Activated T-cell treated with anti-CD3 and anti-CD28 coated beads, Interleukin-2, amount 50 U/mL, for 4 hours (primary cell): ENCODE measurements around the gene GPR32. TPM values are rescaled to one million over a fixed set of nuclear protein-coding genes. Genes with fewer than 3 reads are reported as not detected.
"Not testable (repeated sequence)": the region's sequence is repeated elsewhere in the genome, so short reads cannot be mapped to it uniquely, and the experiment has no call there.

Experiments used
- ATAC-seq, 2 donors: fragments of 200-7000 bp; cut with Tn5 transposase; one replicate each; pipeline ENCODE4 v1.10.0; 2021
- DNase-seq: peaks from one replicate; pipeline ENCODE4 v3.0.0-alpha.2; 2020
- H3K27me3 Mint-ChIP-seq: one replicate; pipeline ENCODE4 v1.8.0; 2021; ENCODE audit warnings: low read depth, mixed read lengths
- H3K36me3 Mint-ChIP-seq: one replicate; pipeline ENCODE4 v1.8.0; 2022; ENCODE audit warnings: mixed read lengths; ENCODE audit not compliant: insufficient read depth
- H3K4me1 Mint-ChIP-seq: one replicate; pipeline ENCODE4 v1.8.0; 2021; ENCODE audit warnings: low read depth, mixed read lengths
- H3K4me3 Mint-ChIP-seq: one replicate; pipeline ENCODE4 v1.8.0; 2021; ENCODE audit warnings: mild to moderate bottlenecking, moderate library complexity, mixed read lengths
- H3K9me3 Mint-ChIP-seq: one replicate; pipeline ENCODE4 v1.8.0; 2021; ENCODE audit warnings: mixed read lengths
- total RNA-seq, 3 donors: library from RNA; stranded (reverse); gene quantifications; one replicate each; pipeline ENCODE4 v1.2.1, GENCODE V29; 2021

Gene GPR32
- total RNA-seq, 3 donors from 2014 or later = not detected

- Mint-ChIP-seq H3K27me3 (peaks cover 25% of the 10 kb centered on the region), H3K36me3 (no peaks in the 10 kb centered on the region), H3K4me3 (no peak overlapping the region), H3K9me3 (peaks cover 3% of the 10 kb centered on the region), H3K4me1 (no peaks in the 10 kb centered on the region)
- DNase-seq (no peak), ATAC-seq (no peak)
Measured at GRCh38 chr19:50764409-50764808, 5.9 kb upstream of the GPR32 start.

GRCh38 chr19:50766746-50767145 is 3.5 kb upstream of the GPR32 start:
- not testable (repeated sequence) for H3K4me3 Mint-ChIP-seq, ATAC-seq, H3K9me3 Mint-ChIP-seq, H3K4me1 Mint-ChIP-seq, DNase-seq, H3K36me3 Mint-ChIP-seq
- H3K27me3 Mint-ChIP-seq = peaks cover 27% of the 10 kb centered on the region

GRCh38 chr19:50767263-50767662 is 3.0 kb upstream of the GPR32 start:
- not testable (repeated sequence) for DNase-seq, H3K4me3 Mint-ChIP-seq, H3K36me3 Mint-ChIP-seq, H3K4me1 Mint-ChIP-seq, ATAC-seq, H3K9me3 Mint-ChIP-seq
- H3K27me3 Mint-ChIP-seq = peaks cover 27% of the 10 kb centered on the region

- Mint-ChIP-seq H3K27me3 (peaks cover 27% of the 10 kb centered on the region), H3K9me3 (no peaks in the 10 kb centered on the region), H3K4me1 (no peaks in the 10 kb centered on the region), H3K4me3 (no peak overlapping the region), H3K36me3 (no peaks in the 10 kb centered on the region)
- no peak for DNase-seq
- ATAC-seq = no peak
Measured at GRCh38 chr19:50768277-50768676, 2.0 kb upstream of the GPR32 start.

- Mint-ChIP-seq H3K4me1 (no peaks in the 10 kb centered on the region), H3K4me3 (no peak overlapping the region), H3K9me3 (no peaks in the 10 kb centered on the region), H3K27me3 (peaks cover 37% of the 10 kb centered on the region), H3K36me3 (no peaks in the 10 kb centered on the region)
- DNase-seq (no peak), ATAC-seq (no peak)
Measured at GRCh38 chr19:50770888-50771287, 624 bp downstream of the GPR32 start.

- Mint-ChIP-seq H3K4me3 (no peak overlapping the region), H3K36me3 (no peaks in the 10 kb centered on the region), H3K9me3 (no peaks in the 10 kb centered on the region), H3K27me3 (peaks cover 38% of the 10 kb centered on the region), H3K4me1 (no peaks in the 10 kb centered on the region)
- DNase-seq = no peak
- no peak for ATAC-seq
Measured at GRCh38 chr19:50772476-50772875, 2.2 kb downstream of the GPR32 start.

GRCh38 chr19:50772912-50773311 is 2.6 kb downstream of the GPR32 start:
- not testable (repeated sequence) for H3K9me3 Mint-ChIP-seq, H3K36me3 Mint-ChIP-seq, DNase-seq, H3K4me3 Mint-ChIP-seq, ATAC-seq, H3K4me1 Mint-ChIP-seq
- peaks cover 42% of the 10 kb centered on the region for H3K27me3 Mint-ChIP-seq

- not testable (repeated sequence) for H3K4me1 Mint-ChIP-seq, H3K4me3 Mint-ChIP-seq, H3K36me3 Mint-ChIP-seq, H3K9me3 Mint-ChIP-seq, DNase-seq, ATAC-seq
- H3K27me3 Mint-ChIP-seq = peaks cover 44% of the 10 kb centered on the region
Measured at GRCh38 chr19:50773454-50773853, 3.2 kb downstream of the GPR32 start.

GRCh38 chr19:50776131-50776530 is 5.9 kb downstream of the GPR32 start:
- H3K4me1 Mint-ChIP-seq = peaks cover 2% of the 10 kb centered on the region
- peaks cover 66% of the 10 kb centered on the region for H3K27me3 Mint-ChIP-seq
- ATAC-seq (no peak), DNase-seq (no peak)
- H3K9me3 Mint-ChIP-seq = no peaks in the 10 kb centered on the region
- no peaks in the 10 kb centered on the region for H3K36me3 Mint-ChIP-seq
- H3K4me3 Mint-ChIP-seq = no peak overlapping the region

- Mint-ChIP-seq H3K36me3 (no peaks in the 10 kb centered on the region), H3K9me3 (no peaks in the 10 kb centered on the region), H3K4me3 (no peak overlapping the region), H3K27me3 (peaks cover 70% of the 10 kb centered on the region), H3K4me1 (peaks cover 2% of the 10 kb centered on the region)
- ATAC-seq (no peak), DNase-seq (no peak)
Measured at GRCh38 chr19:50777261-50777660, 7.0 kb downstream of the GPR32 start.

- Mint-ChIP-seq H3K9me3 (no peaks in the 10 kb centered on the region), H3K4me1 (peaks cover 2% of the 10 kb centered on the region), H3K36me3 (no peaks in the 10 kb centered on the region), H3K4me3 (no peak overlapping the region), H3K27me3 (peaks cover 76% of the 10 kb centered on the region)
- DNase-seq (no peak), ATAC-seq (peak in 1 of 2 donors; percentile 25)
Measured at GRCh38 chr19:50777830-50778303, 7.6 kb downstream of the GPR32 start.

GRCh38 chr19:50778906-50779430 is 8.7 kb downstream of the GPR32 start:
- H3K9me3 Mint-ChIP-seq = no peaks in the 10 kb centered on the region
- ATAC-seq (no peak), DNase-seq (no peak)
- H3K4me1 Mint-ChIP-seq = peaks cover 8% of the 10 kb centered on the region
- peaks cover 81% of the 10 kb centered on the region for H3K27me3 Mint-ChIP-seq
- H3K4me3 Mint-ChIP-seq = no peak overlapping the region
- H3K36me3 Mint-ChIP-seq = no peaks in the 10 kb centered on the region

- Mint-ChIP-seq H3K36me3 (no peaks in the 10 kb centered on the region), H3K9me3 (no peaks in the 10 kb centered on the region), H3K4me3 (no peak overlapping the region), H3K4me1 (peaks cover 8% of the 10 kb centered on the region), H3K27me3 (peaks cover 75% of the 10 kb centered on the region)
- DNase-seq = no peak
- no peak for ATAC-seq
Measured at GRCh38 chr19:50779504-50780457, 9.5 kb downstream of the GPR32 start.

- Mint-ChIP-seq H3K4me3 (no peak overlapping the region), H3K9me3 (no peaks in the 10 kb centered on the region), H3K36me3 (no peaks in the 10 kb centered on the region), H3K4me1 (peaks cover 8% of the 10 kb centered on the region), H3K27me3 (peaks cover 64% of the 10 kb centered on the region)
- no peak for DNase-seq
- no peak for ATAC-seq
Measured at GRCh38 chr19:50780753-50781435, 10.6 kb downstream of the GPR32 start.
